NB4 (cell line): ENCODE measurements around the gene ATOH8.

Experiments
- DNase-seq: peaks from one replicate; pipeline ENCODE4 v3.0.0; 2010; ENCODE audit warnings: low read depth
- H3K4me3 ChIP-seq: one replicate; pipeline ENCODE4 v1.5.1; 2011; ENCODE audit warnings: mild to moderate bottlenecking, low read depth, low read length, moderate library complexity
- CTCF ChIP-seq: IDR thresholded peaks from one replicate; pipeline ENCODE4 v1.5.1; 2012; ENCODE audit warnings: low read depth, low read length
- MAX ChIP-seq: IDR thresholded peaks from 2 replicates; pipeline ENCODE4 v1.6.1; 2011; ENCODE audit warnings: low read depth, low read length
- MYC ChIP-seq: IDR thresholded peaks from 2 replicates; pipeline ENCODE4 v1.6.1; 2011; ENCODE audit warnings: low read depth, low read length
- POLR2A ChIP-seq: IDR thresholded peaks from 2 replicates; pipeline ENCODE4 v1.6.1; 2011; ENCODE audit warnings: mild to moderate bottlenecking; ENCODE audit not compliant: insufficient read length; ENCODE audit errors: extremely low read depth

Gene ATOH8

GRCh38 chr2:85755122-85756027 lies 1.6 kb downstream of the ATOH8 start:
- peak; percentile 30 for DNase-seq
- no peak overlapping the region for H3K4me3 ChIP-seq
- TF ChIP-seq CTCF (no peak), MAX (no peak), POLR2A (no peak), MYC (no peak)

DNA sequence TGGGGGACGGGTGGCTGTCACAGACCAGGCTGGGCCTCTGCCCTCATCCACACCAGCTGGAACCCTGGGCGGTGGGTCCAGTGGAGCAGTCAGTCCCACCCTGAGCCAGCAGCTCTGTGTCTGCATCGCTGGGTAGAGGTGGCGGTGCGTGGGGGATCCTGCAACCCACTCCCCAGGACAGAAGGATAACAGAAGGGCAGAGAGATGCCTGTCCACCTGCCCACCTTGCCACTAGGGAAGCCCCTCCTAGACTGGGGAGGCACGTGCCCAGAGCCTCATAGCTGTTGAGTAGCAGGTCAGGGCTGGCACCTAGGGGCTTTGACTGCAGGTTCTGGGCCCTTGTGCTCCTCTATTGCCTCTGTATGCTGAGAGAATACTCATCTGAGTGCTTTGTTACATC lies 2.4 kb downstream of the ATOH8 start:
- no peak for DNase-seq
- no peak overlapping the region for H3K4me3 ChIP-seq
- TF ChIP-seq POLR2A (no peak), CTCF (no peak), MYC (no peak), MAX (no peak)

DNA sequence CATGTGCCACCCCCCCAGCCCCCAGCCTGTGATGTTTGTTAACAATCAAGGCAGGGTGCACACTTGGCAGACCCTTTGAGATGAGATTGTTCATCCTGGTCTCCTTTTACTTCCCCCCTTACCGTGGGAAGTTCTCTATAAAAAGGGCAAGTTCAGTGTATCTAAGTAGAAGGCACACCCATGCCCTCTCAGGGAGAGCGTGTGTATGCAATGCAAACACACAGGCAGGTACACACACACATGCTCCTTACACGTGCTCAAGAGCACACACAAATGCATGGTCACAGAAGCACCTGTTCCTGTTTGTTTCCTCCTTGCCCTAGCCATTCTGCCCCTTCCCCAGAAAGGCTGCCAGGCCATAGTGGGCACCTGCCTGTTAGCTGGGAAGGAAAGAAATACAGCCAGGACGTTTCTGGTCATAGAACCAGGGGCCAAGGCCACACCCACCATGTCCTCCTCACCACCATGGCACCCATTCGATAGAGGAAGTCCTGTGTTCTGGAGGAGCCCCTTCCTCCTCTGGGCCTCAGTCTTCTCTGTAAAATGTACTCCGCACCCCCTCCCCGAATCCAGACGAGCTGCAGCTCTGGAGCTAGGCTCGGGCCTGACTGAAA lies 3.1 kb downstream of the ATOH8 start:
- no peak for DNase-seq
- H3K4me3 ChIP-seq = no peak overlapping the region
- TF ChIP-seq POLR2A (no peak), MYC (no peak), CTCF (no peak), MAX (0 out of 2 replicates have a peak, but pooled peaks have one; percentile 7)

DNA sequence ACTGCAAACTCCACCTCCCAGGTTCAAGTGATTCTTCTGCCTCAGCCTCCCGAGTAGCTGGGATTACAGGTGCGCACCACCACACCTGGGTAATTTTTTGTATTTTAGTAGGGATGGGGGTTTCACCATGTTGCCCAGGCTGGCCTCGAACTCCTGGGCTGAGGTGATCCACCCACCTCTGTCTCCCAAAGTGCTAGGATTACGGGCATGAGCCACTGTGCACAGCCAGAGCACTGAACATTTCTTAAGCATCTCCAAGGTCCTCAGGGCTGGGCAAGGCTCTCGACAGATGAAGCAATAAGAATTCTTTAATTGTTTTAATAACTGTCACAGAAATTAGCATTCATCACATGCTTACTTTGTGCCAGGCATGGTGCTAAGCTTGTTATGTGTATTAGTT lies 4.1 kb downstream of the ATOH8 start:
- no peak for TF ChIP-seq POLR2A
- TF ChIP-seq CTCF = no peak
- no peak for TF ChIP-seq MYC
- no peak for TF ChIP-seq MAX
- no peak for DNase-seq

DNA sequence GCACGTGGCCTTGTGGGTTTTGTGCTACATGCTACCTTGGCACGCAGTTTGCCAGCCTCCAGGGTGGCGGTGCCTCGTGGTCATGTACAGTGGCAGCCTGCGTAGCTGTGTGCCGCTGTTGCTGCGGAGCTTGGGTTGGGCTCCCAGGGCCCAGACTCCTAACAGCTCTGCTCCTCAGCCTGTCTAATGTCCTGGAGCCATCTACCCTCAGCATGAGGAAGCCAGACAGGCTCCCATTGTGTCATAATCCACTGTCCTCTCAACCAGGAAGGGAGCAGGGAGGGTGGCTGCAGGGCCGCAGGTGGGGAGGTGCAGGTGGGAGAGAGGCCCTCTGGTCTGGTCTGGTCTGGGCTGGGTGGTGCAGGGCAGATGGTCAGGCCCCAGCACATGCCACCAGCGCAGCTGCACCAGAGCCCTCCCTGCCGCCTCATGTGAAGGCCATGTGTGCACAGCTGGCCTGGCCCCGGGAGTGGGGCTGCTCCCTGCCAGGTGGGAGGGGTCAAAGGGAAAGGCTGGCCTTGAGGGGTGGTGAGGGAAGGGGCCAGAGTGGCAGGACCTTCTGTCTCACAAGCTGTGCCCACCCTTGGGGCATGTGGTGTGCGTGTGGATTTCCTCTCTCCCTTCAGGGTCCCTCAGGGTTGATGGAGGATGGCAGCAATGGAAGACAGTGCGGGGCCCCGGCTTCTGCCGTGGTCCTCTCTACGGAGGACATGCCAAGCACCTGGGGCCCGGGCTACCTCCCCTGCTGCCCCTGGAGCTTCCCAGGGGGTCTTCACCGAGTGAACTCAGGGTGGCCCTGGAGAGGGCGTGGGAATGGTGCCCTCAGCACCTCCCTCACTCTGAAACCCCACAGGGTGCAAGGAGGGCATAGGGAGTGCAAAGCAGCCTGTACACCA lies 4.8 kb downstream of the ATOH8 start:
- no peak for TF ChIP-seq MYC
- TF ChIP-seq MAX = no peak
- TF ChIP-seq CTCF = no peak
- TF ChIP-seq POLR2A = no peak
- no peak overlapping the region for H3K4me3 ChIP-seq
- DNase-seq = no peak

More for the DNA sequence above, 4.1 kb downstream of the ATOH8 start:
- H3K4me3 ChIP-seq = no peak overlapping the region
